DND-41 (cell line): ENCODE results near the gene YARS1.

Experiments
- ATAC-seq: fragments of 200-7000 bp; cut with Tn5 transposase; 3 replicates; pipeline ENCODE4 v1.9.1; 2021; ENCODE audit warnings: low read depth; ENCODE audit not compliant: insufficient read depth
- DNase-seq: peaks from one replicate; pipeline ENCODE4 v3.0.0-alpha.2; 2020
- H2AFZ ChIP-seq: 2 replicates; pipeline ENCODE4 v1.6.0; 2012; ENCODE audit warnings: low read depth, low read length
- H3K27ac ChIP-seq: 2 replicates; pipeline ENCODE4 v1.5.1; 2012; ENCODE audit warnings: low read length, inconsistent platforms
- H3K27me3 ChIP-seq: fragments of 200-600 bp; sonication (generic); 2 replicates; pipeline ENCODE4 v1.6.0; 2012; ENCODE audit warnings: low read length, mild to moderate bottlenecking, inconsistent platforms; ENCODE audit not compliant: insufficient read depth, poor library complexity
- H3K36me3 ChIP-seq: 2 replicates; pipeline ENCODE4 v1.5.1; 2012; ENCODE audit warnings: low read length, inconsistent platforms; ENCODE audit not compliant: insufficient read depth
- H3K4me1 ChIP-seq: 2 replicates; pipeline ENCODE4 v1.5.1; 2012; ENCODE audit warnings: mild to moderate bottlenecking, low read length; ENCODE audit not compliant: insufficient read depth
- H3K4me2 ChIP-seq: 2 replicates; pipeline ENCODE4 v1.6.0; 2012; ENCODE audit warnings: mild to moderate bottlenecking, moderate library complexity, low read length, inconsistent platforms; ENCODE audit not compliant: insufficient read depth
- H3K4me3 ChIP-seq, 2 experiments: fragments of 200-600 bp in 1 of 2; shearing (Covaris generic) in 1 of 2; 2 replicates each; pipeline ENCODE4 v1.5.1; 2012 to 2016; ENCODE audit warnings: inconsistent platforms in 2 of 2, low read length in 2 of 2, mild to moderate bottlenecking in 2 of 2, low read depth in 1 of 2, moderate library complexity in 1 of 2
- H3K79me2 ChIP-seq: 2 replicates; pipeline ENCODE4 v1.6.0; 2012; ENCODE audit warnings: low read length, inconsistent platforms; ENCODE audit not compliant: insufficient read depth
- H3K9ac ChIP-seq: 2 replicates; pipeline ENCODE4 v1.6.0; 2012; ENCODE audit warnings: low read depth, mild to moderate bottlenecking, inconsistent platforms, low read length, moderate library complexity
- H3K9me3 ChIP-seq: 2 replicates; pipeline ENCODE4 v1.5.1; 2012; ENCODE audit warnings: low read length, moderate library complexity, mild to moderate bottlenecking, inconsistent platforms; ENCODE audit not compliant: insufficient read depth, severe bottlenecking
- H4K20me1 ChIP-seq: 2 replicates; pipeline ENCODE4 v1.6.0; 2012; ENCODE audit warnings: low read length; ENCODE audit not compliant: insufficient read depth
- CTCF ChIP-seq: IDR thresholded peaks from 2 replicates; pipeline ENCODE4 v1.5.1; 2012; ENCODE audit warnings: borderline replicate concordance, low read length, moderate library complexity, mild to moderate bottlenecking; ENCODE audit not compliant: poor library complexity, severe bottlenecking; ENCODE audit errors: extremely low read depth
- EZH2 ChIP-seq: IDR thresholded peaks from 3 replicates; pipeline ENCODE4 v1.6.1; 2012; ENCODE audit warnings: borderline replicate concordance, low read depth, mild to moderate bottlenecking, moderate library complexity, low read length, inconsistent platforms; ENCODE audit not compliant: severe bottlenecking

The YARS1 gene

GRCh38 chr1:32749771-32750170 lies 67.4 kb downstream of the YARS1 start:
- Histone ChIP-seq H3K4me1 (peaks cover 3% of the 10 kb centered on the region; the same call in 1 of the 2 replicates), H3K27ac (no peak overlapping the region), H3K79me2 (no peaks in the 10 kb centered on the region), H4K20me1 (0 out of 2 replicates have a peak, but pooled peaks cover 2% of the 10 kb centered on the region), H2AFZ (no peak overlapping the region), H3K4me2 (no peak overlapping the region), H3K9ac (no peak overlapping the region), H3K27me3 (peaks cover 7% of the 10 kb centered on the region), H3K36me3 (no peaks in the 10 kb centered on the region), H3K9me3 (no peaks in the 10 kb centered on the region), H3K4me3 (no peak overlapping the region)
- DNase-seq (no peak), ATAC-seq (no peak)
- no peak for TF ChIP-seq CTCF

DNA sequence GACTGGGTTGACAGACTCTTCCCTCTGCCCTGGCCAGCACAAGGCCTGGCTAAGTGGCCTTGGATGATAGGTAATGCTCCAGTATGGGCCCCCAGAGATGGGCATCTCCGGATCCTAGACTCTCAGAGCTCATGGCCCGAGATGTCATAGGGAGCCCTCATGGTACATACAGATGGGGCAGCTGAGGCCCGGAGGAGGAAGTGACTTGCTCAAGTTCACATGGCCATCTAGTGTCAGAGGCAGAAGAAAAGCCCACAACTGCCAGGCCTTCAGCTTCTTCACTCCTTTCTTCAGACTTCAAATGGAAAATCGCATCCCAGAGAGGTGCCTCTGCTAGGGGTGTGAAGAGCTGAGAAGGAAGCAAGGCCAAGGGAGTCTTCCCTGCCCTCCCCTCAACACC lies 67.8 kb downstream of the YARS1 start:
- no peak for ATAC-seq

DNA sequence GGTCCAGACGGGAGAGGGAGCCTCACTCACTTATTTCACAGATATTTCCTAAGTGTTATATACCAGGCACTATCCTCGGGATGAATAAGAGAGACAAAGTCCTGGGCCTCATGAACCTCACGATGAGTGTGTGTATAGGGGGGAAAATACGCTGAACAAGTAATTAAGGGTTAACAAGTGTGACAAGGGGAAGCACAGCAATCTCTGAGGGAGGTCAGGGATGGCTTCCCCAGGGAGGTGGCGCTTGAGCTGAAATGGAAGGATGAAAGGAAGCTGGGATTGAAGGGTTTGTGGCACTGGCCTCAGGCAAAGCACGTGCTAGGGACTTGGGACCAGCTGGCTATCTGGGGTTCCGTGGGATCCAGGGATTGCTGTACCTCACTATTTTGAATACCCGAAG lies 68.2 kb downstream of the YARS1 start:
- H2AFZ ChIP-seq = no peak overlapping the region
- H4K20me1 ChIP-seq = no peaks in the 10 kb centered on the region
- no peaks in the 10 kb centered on the region for H3K36me3 ChIP-seq
- H3K9me3 ChIP-seq = no peaks in the 10 kb centered on the region
- H3K27me3 ChIP-seq = peaks cover 3% of the 10 kb centered on the region
- H3K4me3 ChIP-seq = no peak overlapping the region
- peaks cover 3% of the 10 kb centered on the region; the same call in 1 of the 2 replicates for H3K4me1 ChIP-seq
- H3K79me2 ChIP-seq = no peaks in the 10 kb centered on the region
- no peak for ATAC-seq
- H3K9ac ChIP-seq = no peak overlapping the region
- no peak overlapping the region for H3K27ac ChIP-seq
- no peak for DNase-seq
- H3K4me2 ChIP-seq = no peak overlapping the region
- TF ChIP-seq EZH2 (no peak), CTCF (no peak)

More for the DNA sequence above, 67.8 kb downstream of the YARS1 start:
- H2AFZ ChIP-seq = no peak overlapping the region
- no peak overlapping the region for H3K4me3 ChIP-seq
- peaks cover 3% of the 10 kb centered on the region; the same call in 1 of the 2 replicates for H3K4me1 ChIP-seq
- no peak for DNase-seq
- peaks cover 6% of the 10 kb centered on the region for H3K27me3 ChIP-seq
- H3K36me3 ChIP-seq = no peaks in the 10 kb centered on the region
- H3K79me2 ChIP-seq = no peaks in the 10 kb centered on the region
- no peak overlapping the region for H3K9ac ChIP-seq
- H3K4me2 ChIP-seq = no peak overlapping the region
- TF ChIP-seq CTCF = no peak
- 0 out of 2 replicates have a peak, but pooled peaks cover 1% of the 10 kb centered on the region for H4K20me1 ChIP-seq
- H3K27ac ChIP-seq = no peak overlapping the region
- no peaks in the 10 kb centered on the region for H3K9me3 ChIP-seq

DNA sequence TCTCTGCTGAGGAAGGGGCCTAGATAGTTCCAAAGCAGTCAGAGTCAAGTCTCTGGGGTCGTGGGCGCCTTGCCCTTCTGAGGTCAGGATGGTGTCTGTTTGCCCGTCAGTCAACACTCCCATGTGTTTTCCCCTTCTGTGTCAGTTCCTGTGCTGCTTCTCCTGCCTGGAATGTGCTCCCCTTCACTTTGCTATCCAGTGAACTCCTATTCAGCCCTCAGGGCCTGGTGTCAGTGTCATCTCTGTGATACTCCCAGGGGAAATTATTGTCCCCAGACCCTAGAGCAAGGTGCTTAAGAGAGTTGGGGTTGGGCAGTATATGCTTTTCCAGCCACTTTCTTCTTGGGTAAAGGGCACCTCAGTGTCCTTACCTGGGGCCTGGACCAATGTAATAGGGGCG lies 68.8 kb downstream of the YARS1 start:
- H3K9ac ChIP-seq = no peak overlapping the region
- H3K4me3 ChIP-seq = no peak overlapping the region
- H3K4me1 ChIP-seq = no peaks in the 10 kb centered on the region; the same call in 1 of the 2 replicates
- H3K27me3 ChIP-seq = peaks cover 5% of the 10 kb centered on the region
- no peak overlapping the region for H3K4me2 ChIP-seq
- TF ChIP-seq CTCF (no peak), EZH2 (no peak)
- no peak overlapping the region for H3K27ac ChIP-seq
- no peaks in the 10 kb centered on the region for H3K79me2 ChIP-seq
- H3K36me3 ChIP-seq = no peaks in the 10 kb centered on the region
- no peak for DNase-seq
- ATAC-seq = no peak
- H4K20me1 ChIP-seq = no peaks in the 10 kb centered on the region
- H3K9me3 ChIP-seq = no peaks in the 10 kb centered on the region
- H2AFZ ChIP-seq = no peak overlapping the region
